Measurements from ENCODE around the gene ZNF749.

Gene ZNF749

DNA sequence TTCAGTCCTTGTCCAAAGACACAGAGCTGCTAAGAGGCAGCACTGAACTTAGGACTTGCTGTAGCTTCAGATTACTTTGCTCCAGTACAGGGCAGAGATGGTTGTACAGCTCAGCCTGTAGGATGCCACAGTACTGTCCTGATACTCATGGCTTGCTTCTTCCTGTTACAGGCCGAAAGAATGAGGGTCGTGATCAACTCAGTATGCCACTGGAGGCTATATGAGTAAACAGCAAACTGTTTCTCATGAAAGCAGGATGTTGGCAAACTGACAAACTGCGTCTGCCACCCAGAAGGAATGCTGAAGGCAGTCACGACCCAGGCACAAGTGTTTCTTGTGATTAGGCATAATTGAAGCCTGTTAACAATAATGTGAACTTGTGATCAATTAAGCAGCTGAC lies 2.8 kb downstream of the ZNF749 start:
- TF ChIP-seq TAF1 (IDR thresholded peaks at IDR 0.05; ENCODE audit: borderline replicate concordance, insufficient read depth, low read length), result no peak
- no peak for TF ChIP-seq FOXP2 (optimal IDR thresholded peaks at IDR 0.05; ENCODE audit: borderline replicate concordance, extremely low read depth, extremely low read length, insufficient read depth)
- TF ChIP-seq SIN3A (IDR thresholded peaks at IDR 0.05; ENCODE audit: borderline replicate concordance, insufficient read depth, low read length), result no peak
- no peak for TF ChIP-seq POLR2AphosphoS5 (IDR thresholded peaks at IDR 0.05; ENCODE audit: low read depth, low read length)
- TF ChIP-seq, protein P1, sequence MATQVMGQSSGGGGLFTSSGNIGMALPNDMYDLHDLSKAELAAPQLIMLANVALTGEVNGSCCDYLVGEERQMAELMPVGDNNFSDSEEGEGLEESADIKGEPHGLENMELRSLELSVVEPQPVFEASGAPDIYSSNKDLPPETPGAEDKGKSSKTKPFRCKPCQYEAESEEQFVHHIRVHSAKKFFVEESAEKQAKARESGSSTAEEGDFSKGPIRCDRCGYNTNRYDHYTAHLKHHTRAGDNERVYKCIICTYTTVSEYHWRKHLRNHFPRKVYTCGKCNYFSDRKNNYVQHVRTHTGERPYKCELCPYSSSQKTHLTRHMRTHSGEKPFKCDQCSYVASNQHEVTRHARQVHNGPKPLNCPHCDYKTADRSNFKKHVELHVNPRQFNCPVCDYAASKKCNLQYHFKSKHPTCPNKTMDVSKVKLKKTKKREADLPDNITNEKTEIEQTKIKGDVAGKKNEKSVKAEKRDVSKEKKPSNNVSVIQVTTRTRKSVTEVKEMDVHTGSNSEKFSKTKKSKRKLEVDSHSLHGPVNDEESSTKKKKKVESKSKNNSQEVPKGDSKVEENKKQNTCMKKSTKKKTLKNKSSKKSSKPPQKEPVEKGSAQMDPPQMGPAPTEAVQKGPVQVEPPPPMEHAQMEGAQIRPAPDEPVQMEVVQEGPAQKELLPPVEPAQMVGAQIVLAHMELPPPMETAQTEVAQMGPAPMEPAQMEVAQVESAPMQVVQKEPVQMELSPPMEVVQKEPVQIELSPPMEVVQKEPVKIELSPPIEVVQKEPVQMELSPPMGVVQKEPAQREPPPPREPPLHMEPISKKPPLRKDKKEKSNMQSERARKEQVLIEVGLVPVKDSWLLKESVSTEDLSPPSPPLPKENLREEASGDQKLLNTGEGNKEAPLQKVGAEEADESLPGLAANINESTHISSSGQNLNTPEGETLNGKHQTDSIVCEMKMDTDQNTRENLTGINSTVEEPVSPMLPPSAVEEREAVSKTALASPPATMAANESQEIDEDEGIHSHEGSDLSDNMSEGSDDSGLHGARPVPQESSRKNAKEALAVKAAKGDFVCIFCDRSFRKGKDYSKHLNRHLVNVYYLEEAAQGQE (IDR thresholded peaks at IDR 0.05; ENCODE audit: insufficient read depth in 1 of 2, low read depth in 2 of 2, low read length in 2 of 2), result no peak

DNA sequence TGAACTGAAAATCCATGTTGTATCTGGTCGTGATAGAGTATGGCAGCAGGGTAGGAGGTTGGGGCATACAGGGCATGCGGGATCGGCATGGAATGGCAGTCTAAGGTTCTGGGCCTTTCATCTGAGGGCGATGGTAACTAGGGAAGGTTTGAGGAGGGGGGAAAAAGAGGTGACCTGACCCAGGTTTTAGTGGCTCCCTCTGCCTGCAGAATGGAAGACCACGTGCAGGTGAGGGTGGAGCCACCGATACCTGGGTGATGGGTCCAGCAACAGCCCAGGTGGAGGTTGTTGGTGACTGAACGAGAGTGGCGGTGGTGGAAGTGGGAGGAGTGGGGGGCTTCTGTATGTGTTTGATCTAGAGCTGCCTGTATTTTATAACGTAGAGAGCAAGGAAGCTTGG lies 3.8 kb downstream of the ZNF749 start:
- TF ChIP-seq TAF1 (IDR thresholded peaks at IDR 0.05; ENCODE audit: borderline replicate concordance, insufficient read depth, low read length) (no peak), POLR2AphosphoS5 (IDR thresholded peaks at IDR 0.05; ENCODE audit: low read depth, low read length) (no peak), FOXP2 (optimal IDR thresholded peaks at IDR 0.05; ENCODE audit: borderline replicate concordance, extremely low read depth, extremely low read length, insufficient read depth) (no peak), SIN3A (IDR thresholded peaks at IDR 0.05; ENCODE audit: borderline replicate concordance, insufficient read depth, low read length) (no peak)

DNA sequence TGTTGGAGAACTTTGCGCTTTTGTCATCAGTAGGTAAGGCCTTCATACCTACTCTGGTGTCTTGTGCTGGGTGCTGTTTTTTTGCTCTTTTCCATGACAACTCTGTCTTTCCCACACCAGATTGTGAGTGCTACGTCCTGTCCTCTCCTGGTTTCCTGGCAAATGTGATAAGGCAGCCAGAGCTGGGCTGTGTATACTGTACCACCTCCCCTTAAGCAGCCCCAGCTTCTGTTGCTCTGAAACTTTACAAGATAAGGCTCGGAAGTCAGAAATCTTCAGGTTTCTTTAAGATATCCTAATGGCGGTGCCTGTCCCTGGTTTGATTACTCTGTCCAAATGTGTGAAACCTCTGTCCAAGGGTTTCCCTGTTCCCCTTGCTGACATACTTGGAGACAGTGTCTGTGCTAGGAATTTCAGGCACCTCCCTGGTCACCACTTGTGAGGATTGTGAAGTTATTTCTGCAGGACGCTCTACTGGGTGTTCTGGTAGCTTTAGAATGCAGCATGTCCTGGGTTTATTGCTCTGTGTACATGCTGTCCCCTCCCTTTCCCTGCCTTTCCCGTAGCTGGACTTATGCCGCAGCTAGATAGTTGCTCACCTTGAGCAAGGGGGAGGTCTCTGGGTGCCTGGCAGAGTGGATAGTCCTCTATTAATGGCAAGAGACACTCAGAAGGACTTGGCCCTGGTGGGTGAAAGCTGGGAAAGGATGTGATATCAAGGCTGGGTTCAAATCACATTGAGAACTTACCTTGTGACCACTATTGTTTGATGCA lies 7.0 kb downstream of the ZNF749 start:
- TF ChIP-seq POLR2AphosphoS5 (IDR thresholded peaks at IDR 0.05; ENCODE audit: low read depth, low read length) (no peak), TAF1 (IDR thresholded peaks at IDR 0.05; ENCODE audit: borderline replicate concordance, insufficient read depth, low read length) (no peak), FOXP2 (optimal IDR thresholded peaks at IDR 0.05; ENCODE audit: borderline replicate concordance, extremely low read depth, extremely low read length, insufficient read depth) (no peak), SIN3A (IDR thresholded peaks at IDR 0.05; ENCODE audit: borderline replicate concordance, insufficient read depth, low read length) (no peak)
- TF ChIP-seq, protein P1 (IDR thresholded peaks at IDR 0.05; ENCODE audit: insufficient read depth in 1 of 2, low read depth in 2 of 2, low read length in 2 of 2), result no peak

DNA sequence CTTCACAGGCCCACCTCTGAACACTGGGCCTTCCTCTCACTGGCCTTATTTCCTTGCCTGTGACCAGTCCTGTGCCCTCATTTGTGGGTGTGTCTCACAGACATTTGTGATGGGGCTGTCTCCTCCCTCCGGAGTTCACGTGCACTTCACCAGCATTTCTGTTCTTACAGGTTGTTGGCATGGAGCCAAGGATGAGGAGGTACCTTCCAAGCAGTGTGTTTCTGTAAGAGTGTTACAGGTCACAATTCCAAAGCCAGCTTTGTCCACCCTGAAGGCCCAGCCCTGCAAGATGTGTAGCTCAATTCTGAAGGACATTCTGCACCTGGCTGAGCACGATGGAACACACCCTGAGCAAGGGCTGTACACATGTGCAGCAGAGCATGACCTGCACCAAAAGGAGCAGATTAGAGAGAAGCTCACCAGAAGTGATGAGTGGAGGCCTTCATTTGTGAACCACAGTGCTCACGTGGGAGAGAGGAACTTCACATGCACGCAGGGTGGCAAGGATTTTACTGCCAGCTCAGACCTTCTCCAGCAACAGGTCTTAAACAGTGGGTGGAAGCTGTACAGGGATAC lies 8.1 kb downstream of the ZNF749 start:
- TF ChIP-seq TAF1 (IDR thresholded peaks at IDR 0.05; ENCODE audit: borderline replicate concordance, insufficient read depth, low read length), result no peak
- no peak for TF ChIP-seq FOXP2 (optimal IDR thresholded peaks at IDR 0.05; ENCODE audit: borderline replicate concordance, extremely low read depth, extremely low read length, insufficient read depth)
- TF ChIP-seq POLR2AphosphoS5 (IDR thresholded peaks at IDR 0.05; ENCODE audit: low read depth, low read length), result no peak
- TF ChIP-seq, protein P1 (IDR thresholded peaks at IDR 0.05; ENCODE audit: insufficient read depth in 1 of 2, low read depth in 2 of 2, low read length in 2 of 2), result no peak
- no peak for TF ChIP-seq SIN3A (IDR thresholded peaks at IDR 0.05; ENCODE audit: borderline replicate concordance, insufficient read depth, low read length)

DNA sequence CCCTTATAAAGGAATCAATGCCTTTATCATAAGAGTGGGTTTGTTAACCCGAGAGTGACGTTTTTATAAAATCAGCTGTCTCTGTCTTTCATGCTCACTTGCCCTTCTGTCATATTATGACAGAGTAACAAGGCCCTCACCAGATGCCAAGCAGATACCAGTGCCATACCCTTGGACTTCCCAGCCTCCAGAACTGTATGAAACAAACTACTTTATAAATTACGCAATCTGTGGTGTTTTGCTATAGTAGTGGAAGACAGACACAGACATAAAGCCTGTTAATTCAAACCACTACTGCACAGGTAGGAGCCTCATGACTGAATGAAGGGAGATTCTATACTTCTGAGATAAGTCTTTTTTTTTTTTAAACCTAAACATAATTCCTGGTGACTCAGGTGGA lies 17.2 kb downstream of the ZNF749 start:
- no peak for TF ChIP-seq FOXP2 (optimal IDR thresholded peaks at IDR 0.05; ENCODE audit: borderline replicate concordance, extremely low read depth, extremely low read length, insufficient read depth)
- no peak for TF ChIP-seq TAF1 (IDR thresholded peaks at IDR 0.05; ENCODE audit: borderline replicate concordance, insufficient read depth, low read length)
- TF ChIP-seq, protein P1 (IDR thresholded peaks at IDR 0.05; ENCODE audit: insufficient read depth in 1 of 2, low read depth in 2 of 2, low read length in 2 of 2), result no peak
- TF ChIP-seq POLR2AphosphoS5 (IDR thresholded peaks at IDR 0.05; ENCODE audit: low read depth, low read length), result no peak
